AG04449 (cell line): ENCODE results near the gene PIMREG.

Experiments
- CTCF ChIA-PET: fragments of 350-600 bp; formaldehyde crosslinking; extraction: SDS; loops from one replicate; lab custom pipeline; 2021; ENCODE audit warnings: antibody characterized with exemption; lab: Yijun Ruan, JAX
- POLR2A ChIA-PET: fragments of 400-600, 350-600 bp; formaldehyde crosslinking; extraction: SDS; loops from one replicate; lab custom pipeline; 2020; ENCODE audit warnings: antibody characterized with exemption, inconsistent platforms; lab: Yijun Ruan, JAX
- DNase-seq: peaks from one replicate; pipeline ENCODE4 v3.0.0-alpha.2; 2010; ENCODE audit warnings: low read depth, low spot score
- H3K4me3 ChIP-seq: 2 replicates; pipeline ENCODE4 v1.5.1; 2011; ENCODE audit warnings: low read depth, mild to moderate bottlenecking, control low read depth, low read length
- TF ChIP-seq, protein P1 (sequence below): IDR thresholded peaks from one replicate; pipeline ENCODE4 v1.5.1; 2011; ENCODE audit warnings: mild to moderate bottlenecking, moderate library complexity, low read length, control low read depth, inconsistent platforms; ENCODE audit not compliant: insufficient read depth; ENCODE audit errors: missing control alignments

Gene PIMREG

DNA sequence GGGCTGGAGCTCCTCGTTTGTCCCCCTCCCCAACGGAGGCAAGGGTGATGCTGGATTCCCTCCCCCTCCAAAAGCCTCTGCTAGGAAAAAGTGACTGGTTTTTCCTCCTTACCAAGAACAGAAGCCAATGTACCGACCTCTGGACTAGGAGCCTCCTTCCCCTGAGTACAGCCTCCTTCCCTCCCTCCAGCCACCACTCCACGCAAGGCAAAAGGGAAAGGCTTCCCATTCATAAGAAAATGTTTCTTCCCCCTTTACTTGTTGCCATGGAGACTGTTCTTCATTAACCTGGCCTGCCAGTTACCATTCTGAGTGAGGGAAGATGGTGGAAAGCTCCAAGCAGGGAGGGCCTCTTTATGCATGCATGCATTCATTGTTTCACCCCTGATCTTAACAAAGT is 4.3 kb upstream of the PIMREG start:
- ChIA-PET CTCF (interaction anchor here (0.7 to 1.7 kb wide), 5 partner anchors 16 to 853 kb away, joined by 3 to 5 read pairs (median 4); no protein-coding TSS in a partner anchor), POLR2A (no interaction called here)

DNA sequence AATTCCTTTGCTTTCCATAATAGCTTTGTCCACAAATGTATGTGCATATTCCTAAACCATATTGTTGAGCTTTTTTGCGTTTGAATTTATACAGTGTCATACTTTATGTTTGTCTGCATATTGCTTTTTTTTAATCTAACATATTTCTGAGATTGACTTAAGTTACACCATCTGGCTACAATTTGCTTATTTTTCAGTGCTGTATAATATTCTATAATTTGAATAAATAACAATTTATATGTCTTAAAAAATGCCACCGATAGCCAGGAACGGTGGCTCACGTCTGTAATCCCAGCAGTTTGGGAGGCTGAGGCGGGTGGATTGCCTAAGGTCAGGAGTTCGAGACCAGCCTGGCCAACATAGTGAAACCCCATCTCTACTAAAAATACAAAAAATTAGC is 1.5 kb upstream of the PIMREG start:
- TF ChIP-seq, protein P1, sequence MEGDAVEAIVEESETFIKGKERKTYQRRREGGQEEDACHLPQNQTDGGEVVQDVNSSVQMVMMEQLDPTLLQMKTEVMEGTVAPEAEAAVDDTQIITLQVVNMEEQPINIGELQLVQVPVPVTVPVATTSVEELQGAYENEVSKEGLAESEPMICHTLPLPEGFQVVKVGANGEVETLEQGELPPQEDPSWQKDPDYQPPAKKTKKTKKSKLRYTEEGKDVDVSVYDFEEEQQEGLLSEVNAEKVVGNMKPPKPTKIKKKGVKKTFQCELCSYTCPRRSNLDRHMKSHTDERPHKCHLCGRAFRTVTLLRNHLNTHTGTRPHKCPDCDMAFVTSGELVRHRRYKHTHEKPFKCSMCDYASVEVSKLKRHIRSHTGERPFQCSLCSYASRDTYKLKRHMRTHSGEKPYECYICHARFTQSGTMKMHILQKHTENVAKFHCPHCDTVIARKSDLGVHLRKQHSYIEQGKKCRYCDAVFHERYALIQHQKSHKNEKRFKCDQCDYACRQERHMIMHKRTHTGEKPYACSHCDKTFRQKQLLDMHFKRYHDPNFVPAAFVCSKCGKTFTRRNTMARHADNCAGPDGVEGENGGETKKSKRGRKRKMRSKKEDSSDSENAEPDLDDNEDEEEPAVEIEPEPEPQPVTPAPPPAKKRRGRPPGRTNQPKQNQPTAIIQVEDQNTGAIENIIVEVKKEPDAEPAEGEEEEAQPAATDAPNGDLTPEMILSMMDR, result no peak
- DNase-seq, result no peak
- ChIA-PET POLR2A (no interaction called here), CTCF (interaction anchor here (1.4 to 2.1 kb wide), 4 partner anchors 9 to 859 kb away, joined by 4 to 7 read pairs (median 6); partner anchors contain the start of gene NLRP1)
- no peak overlapping the region for H3K4me3 ChIP-seq

More for the DNA sequence above, 4.3 kb upstream of the PIMREG start:
- TF ChIP-seq, protein P1, result no peak
- no peak overlapping the region for H3K4me3 ChIP-seq
- DNase-seq, result no peak

DNA sequence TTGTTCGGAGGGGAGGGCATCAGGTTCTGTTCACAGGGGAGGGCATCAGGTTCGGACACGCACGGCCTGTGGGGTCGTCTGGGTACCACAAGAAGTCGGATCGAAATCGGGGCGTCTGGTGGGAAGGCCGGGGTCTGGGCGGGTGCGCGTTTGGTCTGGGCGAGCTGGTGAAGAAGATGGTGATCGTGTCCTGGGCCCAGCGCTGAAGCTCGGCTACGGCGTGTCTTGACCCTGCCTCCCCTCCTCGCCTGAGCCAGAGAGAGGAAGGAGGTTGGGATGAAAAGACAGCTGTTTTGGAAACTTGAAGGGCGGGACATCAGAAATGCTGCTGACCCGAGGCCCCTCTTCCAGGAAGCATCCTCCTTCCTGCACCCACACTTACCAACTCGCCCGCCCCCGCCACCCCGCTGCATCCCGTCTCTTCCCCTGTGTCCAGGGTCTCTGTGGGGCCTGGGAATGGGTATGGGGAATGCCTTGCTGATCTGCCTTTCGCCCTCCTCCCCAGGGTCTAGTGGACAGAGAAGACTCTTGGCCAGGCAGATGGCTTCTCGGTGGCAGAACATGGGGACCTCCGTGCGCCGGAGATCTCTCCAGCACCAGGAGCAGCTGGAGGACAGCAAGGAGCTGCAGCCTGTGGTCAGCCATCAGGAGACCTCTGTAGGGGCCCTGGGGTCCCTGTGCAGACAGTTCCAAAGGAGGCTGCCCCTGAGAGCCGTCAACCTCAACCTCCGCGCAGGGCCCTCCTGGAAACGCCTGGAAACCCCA is 498 bp downstream of the PIMREG start:
- peak overlapping the region; percentile 70 for H3K4me3 ChIP-seq
- ChIA-PET POLR2A (interaction anchor here (0.7 kb wide), 1 partner anchor 10 kb away, joined by 3 read pairs; no protein-coding TSS in a partner anchor), CTCF (interaction anchor here (1.3 to 3.7 kb wide), 3 partner anchors 9 to 28 kb away, joined by 3 to 18 read pairs (median 6); partner anchors contain the start of gene AIPL1)
- TF ChIP-seq, protein P1, result no peak
- no peak for DNase-seq

DNA sequence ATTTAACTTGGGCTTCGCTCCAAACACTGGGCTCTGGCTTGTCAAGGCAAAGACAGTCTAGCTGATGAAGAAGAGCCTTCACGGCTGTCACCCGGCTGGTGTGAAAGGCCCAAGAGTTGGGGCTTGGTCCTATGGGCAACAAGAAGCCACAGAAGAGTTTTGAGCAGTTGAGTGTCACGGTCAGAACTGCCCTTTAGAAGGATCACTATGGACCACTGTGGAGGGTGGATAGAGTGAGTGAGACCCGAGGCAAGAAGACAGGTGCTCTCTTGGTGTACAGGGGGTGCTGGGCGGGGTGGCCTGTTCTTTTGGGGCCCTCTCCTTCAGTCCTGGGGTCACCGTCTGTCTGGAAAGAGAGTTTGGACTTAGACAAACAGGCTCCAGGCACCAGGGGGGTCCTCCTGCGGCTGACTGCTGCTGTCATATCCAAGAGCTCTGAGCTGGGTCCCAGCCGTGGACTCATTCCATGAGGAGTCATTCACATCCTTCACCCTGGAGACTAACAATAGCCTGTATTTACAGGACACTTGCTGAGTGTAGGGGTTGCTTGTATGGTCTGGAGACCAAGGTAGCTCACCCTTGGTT is 2.4 kb downstream of the PIMREG start:
- DNase-seq, result no peak
- no peak overlapping the region for H3K4me3 ChIP-seq
- TF ChIP-seq, protein P1, result no peak
- POLR2A ChIA-PET, result no interaction called here
- CTCF ChIA-PET, result interaction anchor here (1.2 to 3.7 kb wide), 5 partner anchors 11 to 27 kb away, joined by 3 to 18 read pairs (median 4); partner anchors contain the start of gene AIPL1

DNA sequence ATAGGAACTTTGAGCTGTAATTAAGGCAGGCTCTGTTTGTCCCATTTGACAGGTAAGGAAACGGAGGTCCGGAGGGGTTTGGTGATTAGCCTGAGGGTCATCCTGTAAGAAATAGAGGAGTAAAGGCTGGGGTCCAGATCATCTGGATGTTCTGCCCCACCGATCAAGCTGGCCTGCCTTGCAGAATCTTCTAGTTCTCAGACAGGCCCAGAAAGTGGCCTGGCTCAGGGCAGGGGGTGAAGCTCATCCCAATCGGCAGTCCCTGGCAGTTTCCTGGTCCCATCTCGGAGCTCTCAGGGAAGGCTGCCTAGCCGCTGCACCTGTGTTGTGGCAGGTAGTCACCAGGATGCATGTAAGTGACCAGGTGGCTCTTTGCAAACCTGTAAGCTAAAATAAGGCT is 4.2 kb downstream of the PIMREG start:
- CTCF ChIA-PET, result interaction anchor here (2.9 kb wide), 1 partner anchor 25 kb away, joined by 13 read pairs; no protein-coding TSS in a partner anchor
- TF ChIP-seq, protein P1, result no peak
- no peak overlapping the region for H3K4me3 ChIP-seq
- no peak for DNase-seq
- POLR2A ChIA-PET, result no interaction called here

DNA sequence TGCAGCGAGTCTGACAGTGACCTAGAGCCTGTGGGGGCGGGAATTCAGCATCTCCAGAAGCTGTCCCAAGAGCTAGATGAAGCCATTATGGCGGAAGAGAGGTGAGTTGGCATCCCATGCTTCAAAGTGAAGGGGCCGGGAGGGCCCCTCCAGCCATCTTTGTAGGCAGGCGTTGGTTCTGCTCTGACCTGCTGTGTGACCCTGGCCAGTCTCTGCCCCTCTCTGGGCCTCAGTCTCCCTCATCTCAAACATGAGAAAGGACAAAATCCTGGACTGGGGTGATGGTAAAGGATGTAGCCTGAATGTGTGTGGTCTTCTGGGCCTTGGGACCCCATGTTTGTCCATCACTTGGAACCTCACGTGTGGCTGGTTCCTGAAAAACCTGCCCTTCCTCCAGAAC is 5.1 kb downstream of the PIMREG start:
- TF ChIP-seq, protein P1, result no peak
- ChIA-PET POLR2A (no interaction called here), CTCF (interaction anchor here (1.6 to 2.9 kb wide), 2 partner anchors 13 to 24 kb away, joined by 3 to 13 read pairs; no protein-coding TSS in a partner anchor)
- no peak overlapping the region for H3K4me3 ChIP-seq
- DNase-seq, result no peak
